NCI-H82 (cell line): ENCODE results near the gene ZNF763.
"Not testable (repeated sequence)": the region's sequence is repeated elsewhere in the genome, so short reads cannot be mapped to it uniquely, and the experiment has no call there.

Experiments
- DNase-seq: peaks from one replicate; lab custom pipeline; 2025; lab: John Stamatoyannopoulos, UW

The ZNF763 gene

DNA sequence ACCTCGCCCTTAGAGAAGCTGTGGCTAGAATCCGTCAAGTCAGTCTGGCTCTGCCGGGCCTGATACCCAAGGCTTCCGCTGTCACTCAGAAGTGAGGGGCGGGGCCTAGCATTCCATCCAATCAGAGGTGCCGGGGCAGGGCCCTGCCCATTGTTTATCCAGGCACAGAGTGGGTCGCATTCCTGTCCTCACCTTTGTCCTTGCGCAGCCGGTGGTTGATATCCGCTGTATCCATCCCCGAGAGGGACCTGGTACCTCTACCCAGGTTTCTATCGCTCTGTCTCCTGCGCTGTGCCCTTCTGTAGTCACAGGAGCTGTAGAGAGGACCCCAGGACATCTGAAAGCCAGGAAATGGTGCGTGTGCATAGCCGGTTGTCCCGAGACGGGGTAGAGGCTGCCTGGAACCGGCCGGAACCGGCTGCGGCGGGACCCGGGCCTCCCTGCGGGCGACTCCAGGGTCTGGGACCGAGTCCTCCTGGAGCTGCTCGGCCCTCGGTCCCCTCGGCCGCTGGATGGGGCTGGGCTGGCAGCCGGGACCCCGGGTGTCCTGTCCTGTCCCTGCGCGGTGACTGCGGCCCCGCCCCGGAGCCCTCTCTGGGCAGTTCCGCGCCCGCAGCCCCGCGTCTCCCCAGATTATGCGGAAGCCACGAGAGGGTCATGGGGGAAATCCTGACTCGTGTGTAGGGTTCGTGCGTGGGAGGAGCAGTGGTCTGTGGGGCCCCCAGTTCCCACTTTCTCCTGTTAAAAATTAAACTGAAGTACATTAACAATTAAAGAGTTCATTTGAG, at the start of gene ZNF763:
TSS of gene ZNF763 (plus strand) at position 183 of the 788 bp plus-strand sequence. CDS start at position 352, 169 bp downstream.
- DNase-seq = peak; percentile 82

DNA sequence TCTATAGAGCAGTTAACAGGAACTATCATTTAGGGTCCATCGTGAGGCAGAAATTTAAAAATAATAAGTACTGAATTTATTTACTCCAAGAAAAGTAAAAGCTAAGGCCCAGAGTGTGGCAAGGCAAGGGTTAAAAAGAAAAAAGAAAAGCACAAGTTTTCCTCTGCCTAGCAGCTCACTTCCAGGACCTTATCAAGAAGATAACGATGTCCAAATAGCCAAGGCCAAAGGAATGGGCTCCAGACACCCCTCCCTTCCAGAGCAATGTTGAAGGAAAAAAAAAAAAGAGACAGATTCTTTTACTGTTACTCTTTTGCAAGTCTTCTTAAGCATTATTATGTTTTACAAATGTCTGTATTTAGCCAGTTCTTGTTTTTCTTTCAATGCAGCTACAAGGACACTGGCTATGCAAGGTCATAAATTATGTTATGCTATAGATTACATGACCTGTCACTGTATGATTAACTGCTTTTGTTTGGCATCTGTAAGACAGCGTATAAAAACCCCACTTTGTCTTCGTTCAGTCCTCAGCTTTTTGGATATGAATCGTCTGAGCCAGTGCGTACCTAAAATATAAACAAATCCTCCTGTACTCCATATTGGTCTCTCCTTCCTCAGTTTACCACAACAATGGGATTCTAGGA, 42.9 kb upstream of the ZNF763 start:
- DNase-seq = no peak

DNA sequence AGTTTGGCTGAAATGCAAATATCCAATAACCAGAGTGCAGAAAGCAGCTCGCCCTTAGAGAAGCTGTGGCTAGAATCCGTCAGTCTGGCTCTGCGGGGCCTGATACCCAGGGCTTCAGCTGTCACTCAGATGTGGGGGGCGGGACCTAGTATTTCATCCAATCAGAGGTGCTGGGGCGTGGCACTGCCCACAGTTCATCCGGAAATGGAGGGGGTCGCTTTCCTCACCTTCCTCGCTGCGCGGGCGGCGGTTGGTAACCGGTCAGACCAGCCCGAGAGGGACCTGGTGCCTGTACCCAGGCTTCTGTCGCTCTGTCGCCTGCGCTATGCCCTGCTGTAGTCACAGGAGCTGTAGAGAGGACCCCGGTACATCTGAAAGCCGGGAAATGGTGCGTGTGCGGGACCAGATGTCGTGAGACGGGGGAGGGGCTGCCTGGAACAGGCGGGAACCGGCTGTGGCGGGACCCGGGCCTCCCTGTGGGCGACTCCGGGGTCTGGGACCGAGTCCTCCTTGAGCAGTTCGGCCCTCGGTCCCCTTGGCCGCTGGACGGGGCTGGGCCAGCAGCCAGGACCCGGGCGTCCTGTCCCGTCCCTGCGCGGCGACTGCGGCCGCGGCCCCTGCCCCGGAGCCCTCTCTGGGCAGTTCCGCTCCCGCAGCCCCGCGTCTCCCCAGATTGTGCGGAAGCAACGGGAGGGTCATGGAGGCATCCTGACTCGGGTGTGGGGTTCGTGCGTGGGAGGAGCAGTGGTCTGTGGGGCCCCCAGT, 39.8 kb upstream of the ZNF763 start, which contains the start of gene ZNF700:
TSS of gene ZNF700 (plus strand) at position 222 of the 765 bp plus-strand sequence. CDS start at position 326, 104 bp downstream.
- peak; percentile 95 for DNase-seq

DNA sequence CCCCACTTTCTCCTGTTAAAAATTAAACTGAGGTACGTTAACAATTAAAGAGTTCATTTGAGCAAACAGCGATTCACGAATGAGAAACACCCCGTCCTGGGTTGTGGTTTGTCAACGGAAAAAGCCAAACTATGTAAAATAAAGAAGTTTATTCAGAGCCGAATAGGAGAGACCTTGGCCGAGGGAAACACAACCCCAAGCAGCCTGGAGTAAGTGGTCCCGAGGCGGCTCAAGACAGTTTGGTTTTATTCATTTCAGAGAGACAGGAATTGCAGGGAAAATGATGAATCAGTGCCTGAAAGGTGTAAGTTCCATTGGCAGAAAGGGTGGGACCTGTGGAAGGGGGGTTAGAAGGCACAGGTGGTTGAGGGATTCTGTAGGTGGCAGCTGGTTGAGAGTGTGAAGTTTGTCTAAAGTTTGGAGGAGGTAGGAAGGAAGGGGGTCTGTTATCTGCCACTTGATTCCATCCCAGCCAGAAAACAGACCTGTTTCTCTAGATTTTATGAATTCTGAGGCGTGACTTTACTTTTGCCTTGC, 39.1 kb upstream of the ZNF763 start:
- not testable (repeated sequence) for DNase-seq

DNA sequence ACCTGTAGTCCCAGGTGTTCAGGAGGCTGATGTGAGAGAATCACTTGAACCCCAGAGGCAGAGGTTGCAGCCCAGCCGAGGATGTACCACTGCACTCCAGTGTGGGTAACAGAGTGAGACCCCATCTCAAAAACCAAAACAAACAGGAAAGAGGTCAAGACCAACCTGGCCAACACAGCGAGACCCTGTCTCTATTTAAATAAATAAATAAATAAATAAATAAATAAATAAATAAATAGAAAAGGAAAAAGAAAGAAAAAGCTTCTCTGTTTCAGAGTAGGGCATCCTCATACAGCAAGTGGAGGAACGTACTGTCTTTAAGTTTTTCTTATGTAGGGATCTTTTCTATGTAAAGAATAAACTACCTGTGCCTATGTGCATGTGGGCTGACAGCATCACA, 37.6 kb upstream of the ZNF763 start:
- DNase-seq = no peak

DNA sequence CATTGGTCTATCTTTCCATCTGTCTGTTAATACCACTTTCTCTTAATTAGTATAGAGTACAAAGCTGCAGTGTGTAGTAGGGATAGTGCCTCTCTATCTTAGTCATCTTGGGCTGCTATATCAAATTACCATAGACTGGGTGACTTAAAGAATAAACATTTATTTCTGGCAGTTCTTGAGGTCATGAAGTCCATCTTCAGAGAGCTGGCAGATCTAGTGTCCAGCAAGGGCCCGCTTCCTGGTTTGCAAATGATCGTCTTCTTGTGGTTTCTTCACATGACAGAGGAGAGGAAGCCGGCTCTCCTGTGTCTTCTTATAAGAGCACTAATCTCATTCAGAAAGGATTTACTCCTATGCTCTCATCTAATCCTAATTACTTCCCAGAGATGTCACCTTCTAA, 33.8 kb upstream of the ZNF763 start:
- peak; percentile 50 for DNase-seq

DNA sequence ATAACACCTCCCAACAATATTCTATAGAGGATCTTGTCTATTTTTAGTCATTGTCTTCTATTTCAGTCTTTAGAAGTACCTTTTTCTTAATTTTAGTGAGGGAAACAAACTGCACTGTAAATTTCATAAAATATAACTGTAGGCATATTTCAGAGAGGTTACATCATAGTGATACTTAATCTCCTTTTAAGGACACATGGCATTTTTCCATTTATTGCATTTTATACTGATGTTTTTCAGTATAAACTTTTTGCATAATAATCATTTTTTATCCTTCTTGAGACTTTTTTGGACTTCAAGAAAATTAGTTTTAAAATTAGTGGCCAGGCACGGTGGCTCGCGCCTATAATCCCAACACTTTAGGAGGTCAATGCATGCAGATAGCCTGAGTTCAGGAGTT, 33.3 kb upstream of the ZNF763 start:
- no peak for DNase-seq

DNA sequence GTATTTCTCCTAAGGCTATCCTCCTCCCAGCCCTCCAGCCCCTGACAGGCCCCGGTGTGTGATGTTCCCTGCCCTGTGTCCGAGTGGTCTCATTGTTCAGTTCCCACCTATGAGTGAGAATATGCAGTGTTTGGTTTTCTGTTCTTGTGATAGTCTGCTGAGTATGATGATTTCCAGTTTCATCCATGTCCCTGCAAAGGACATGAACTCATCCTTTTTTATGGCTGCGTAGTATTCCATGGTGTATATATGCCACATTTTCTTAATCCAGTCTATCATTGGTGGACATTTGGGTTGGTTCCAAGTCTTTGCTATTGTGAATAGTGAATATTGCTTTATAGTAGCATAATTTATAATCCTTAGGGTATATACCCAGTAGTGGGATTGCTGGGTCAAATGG, 29.0 kb upstream of the ZNF763 start:
- DNase-seq = not testable (repeated sequence)

DNA sequence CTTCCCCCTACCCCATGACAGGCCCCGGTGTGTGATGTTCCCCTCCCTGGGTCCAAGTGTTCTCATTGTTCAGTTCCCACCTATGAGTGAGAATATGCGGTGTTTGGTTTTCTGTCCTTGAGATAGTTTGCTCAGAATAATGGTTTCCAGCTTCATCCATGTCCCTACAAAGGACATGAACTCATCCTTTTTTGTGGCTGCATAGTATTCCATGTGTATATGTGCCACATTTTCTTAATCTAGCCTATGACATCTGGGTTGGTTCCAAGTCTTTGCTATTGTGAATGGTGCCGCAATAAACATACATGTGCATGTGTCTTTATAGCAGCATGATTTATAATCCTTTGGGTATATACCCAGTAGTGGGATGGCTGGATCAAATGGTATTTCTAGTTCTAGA, 26.5 kb upstream of the ZNF763 start:
- not testable (repeated sequence) for DNase-seq

DNA sequence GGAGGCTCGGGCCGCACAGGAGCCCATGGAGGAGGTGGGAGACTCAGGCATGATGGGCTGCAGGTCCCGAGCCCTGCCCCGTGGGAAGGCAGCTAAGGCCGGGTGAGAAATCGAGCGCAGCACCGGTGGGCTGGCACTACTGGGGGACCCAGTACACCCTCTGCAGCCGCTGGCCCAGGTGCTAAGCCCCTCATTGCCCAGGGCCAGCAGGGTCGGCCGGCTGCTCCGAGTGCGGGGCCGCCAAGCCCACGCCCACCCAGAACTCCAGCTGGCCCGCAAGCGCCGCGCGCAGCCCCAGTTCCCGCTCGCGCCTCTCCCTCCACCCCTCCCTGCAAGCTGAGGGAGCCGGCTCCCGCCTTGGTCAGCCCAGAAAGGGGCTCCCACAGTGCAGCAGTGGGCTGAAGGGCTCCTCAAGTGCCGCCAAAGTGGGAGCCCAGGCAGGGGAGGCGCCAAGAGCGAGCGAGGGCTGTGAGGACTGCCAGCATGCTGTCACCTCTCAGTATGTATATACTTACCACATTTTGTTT, 23.4 kb upstream of the ZNF763 start:
- not testable (repeated sequence) for DNase-seq

DNA sequence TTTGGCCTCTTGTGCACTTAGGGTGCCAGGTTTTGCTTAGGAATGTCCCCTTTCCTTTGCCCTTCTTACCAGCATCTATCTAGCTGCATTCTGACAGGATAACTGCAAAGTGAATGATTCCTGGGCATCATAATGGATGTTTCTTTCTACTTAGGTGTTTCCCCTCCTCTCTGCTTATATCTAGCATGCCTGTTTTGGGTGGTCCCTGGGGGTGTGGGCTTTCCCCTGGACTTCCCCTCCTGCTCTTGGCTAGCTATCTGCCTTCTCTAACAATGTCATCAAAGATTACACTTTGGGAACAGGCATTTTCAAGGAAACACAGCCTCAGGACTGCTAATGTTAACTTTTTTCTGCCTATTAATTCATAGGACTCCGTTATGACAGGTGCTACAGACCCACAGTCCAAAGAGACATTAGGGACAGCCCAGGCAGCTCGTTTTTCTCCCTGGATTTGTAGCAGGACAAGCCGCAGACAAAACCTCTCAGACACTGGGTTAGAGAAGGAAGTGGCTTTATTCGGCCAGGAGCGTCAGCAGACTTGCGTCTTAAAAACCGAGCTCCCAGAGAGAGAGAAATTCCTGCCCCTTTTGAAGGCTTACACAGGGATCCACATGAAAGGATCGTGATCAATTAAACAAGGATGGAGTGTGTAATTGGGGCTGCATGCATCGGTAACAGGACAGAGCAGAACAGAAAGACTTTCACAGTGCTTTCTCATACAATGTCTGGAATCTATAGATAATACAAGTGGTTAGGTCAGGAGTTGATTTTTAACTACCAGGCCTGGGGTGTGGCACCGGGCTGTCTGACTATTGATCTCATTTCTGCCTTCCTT, 22.6 kb upstream of the ZNF763 start:
- no peak for DNase-seq

DNA sequence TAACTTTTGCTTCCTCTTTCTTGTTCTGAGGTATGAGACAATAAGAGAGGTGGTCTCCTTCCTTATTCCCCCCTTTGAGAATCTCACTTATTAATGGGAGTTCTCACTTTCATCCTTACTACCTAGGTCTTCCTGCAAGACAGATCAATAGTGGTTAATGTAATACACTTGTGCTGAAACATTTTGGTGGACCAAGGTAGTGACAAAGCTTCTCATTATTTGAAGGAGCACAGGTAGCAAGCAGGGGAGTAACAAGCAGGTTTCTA, 22.1 kb upstream of the ZNF763 start:
- no peak for DNase-seq

DNA sequence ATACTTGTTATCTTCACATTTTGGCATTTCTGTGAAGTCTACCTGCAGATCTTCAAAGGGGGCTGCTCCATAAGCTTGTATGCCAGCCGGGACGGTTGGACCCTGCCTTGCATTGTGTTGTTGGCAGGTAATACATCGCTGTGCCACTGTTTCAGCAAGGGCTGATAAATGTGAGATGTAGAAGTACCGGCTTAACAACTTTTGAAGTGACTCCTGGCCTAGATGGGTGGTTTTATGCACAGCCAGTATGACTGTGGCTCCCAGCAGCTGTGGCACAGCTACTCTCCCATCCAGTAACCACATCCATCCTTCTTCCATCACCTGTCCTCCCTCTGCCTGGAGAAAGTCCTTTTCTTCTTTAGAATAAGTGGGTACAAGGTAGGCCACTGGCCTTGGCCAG, 20.2 kb upstream of the ZNF763 start:
- no peak for DNase-seq

DNA sequence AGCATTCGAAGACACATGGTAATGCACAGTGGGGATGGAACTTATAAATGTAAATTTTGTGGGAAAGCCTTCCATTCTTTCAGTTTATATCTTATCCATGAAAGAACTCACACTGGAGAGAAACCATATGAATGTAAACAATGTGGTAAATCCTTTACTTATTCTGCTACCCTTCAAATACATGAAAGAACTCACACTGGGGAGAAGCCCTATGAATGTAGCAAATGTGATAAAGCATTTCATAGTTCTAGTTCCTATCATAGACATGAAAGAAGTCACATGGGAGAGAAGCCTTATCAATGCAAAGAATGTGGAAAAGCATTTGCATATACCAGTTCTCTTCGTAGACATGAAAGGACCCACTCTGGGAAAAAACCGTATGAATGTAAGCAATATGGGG, 16.2 kb upstream of the ZNF763 start:
- DNase-seq = no peak

DNA sequence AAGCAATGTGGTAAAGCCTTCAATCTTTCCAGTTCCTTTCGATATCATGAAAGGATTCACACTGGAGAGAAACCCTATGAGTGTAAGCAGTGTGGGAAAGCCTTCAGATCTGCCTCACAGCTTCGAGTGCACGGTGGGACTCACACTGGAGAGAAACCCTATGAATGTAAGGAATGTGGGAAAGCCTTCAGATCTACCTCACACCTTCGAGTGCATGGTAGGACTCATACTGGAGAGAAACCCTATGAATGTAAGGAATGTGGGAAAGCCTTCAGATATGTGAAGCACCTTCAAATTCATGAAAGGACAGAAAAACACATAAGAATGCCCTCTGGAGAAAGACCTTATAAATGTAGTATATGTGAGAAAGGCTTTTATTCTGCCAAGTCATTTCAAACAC, 15.6 kb upstream of the ZNF763 start:
- DNase-seq = no peak

DNA sequence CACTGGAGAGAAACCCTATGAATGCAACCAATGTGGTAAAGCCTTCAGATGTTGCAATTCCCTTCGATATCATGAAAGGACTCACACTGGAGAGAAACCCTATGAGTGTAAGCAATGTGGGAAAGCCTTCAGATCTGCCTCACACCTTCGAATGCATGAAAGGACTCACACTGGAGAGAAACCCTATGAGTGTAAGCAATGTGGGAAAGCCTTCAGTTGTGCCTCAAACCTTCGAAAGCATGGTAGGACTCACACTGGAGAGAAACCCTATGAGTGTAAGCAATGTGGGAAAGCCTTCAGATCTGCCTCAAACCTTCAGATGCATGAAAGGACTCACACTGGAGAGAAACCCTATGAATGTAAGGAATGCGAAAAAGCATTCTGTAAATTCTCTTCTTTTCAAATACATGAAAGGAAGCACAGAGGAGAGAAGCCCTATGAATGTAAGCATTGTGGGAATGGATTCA, 15.2 kb upstream of the ZNF763 start:
- DNase-seq = not testable (repeated sequence)

DNA sequence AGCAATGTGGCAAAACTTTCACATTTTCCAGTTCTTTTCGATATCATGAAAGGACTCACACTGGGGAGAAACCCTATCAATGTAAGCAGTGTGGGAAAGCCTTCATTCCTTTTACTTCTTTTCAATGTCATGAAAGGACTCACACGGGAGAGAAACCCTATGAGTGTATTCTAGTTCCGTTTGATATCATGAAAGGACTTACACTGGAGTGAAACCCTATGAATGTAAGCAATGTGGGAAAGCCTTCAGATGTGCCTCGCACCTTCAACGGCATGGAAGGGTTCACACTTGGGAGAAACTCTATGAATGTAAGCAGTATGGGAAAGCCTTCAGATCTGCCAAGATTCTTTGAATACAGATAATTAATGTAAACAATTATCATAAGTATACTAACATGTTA, 14.5 kb upstream of the ZNF763 start:
- DNase-seq = no peak

DNA sequence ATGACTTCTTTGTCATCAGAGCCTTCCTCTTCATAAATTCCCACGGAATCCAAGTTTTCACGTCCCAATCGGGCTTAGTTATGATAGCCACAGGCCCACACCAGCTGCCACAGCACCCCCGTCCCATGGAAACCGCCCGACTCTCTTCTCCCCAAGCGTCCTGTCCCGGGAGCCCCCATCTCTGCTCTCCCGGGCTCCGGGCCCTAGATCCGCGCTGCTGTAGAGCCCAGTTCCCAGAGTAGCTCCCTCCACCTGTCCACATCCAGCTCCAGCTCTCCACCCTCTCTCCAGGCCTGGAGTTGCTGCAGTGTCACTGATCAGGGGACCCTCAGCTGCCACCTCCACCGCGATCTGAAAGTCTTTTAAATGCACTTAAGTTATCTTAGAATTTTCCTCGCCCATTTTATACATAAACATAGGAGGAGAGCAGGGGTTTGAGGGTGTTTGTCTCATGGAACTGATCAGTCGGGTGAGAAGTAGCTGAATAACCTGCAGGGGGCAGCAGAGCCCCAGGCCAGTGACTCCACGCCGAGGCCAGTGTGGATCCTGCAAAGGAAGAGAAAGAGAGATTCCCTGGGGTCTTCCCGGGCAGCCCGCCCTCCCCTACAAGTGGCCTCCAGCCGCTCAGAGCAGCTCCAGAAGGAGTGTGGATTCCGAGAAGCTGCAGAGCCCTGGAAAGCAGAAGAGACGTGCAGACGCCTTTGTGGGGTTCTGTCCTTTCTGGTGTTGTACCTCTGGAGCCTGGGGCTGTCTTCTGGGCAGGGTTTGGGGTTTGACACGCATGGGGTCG, 1.1 kb upstream of the ZNF763 start:
- peak; percentile 79 for DNase-seq

DNA sequence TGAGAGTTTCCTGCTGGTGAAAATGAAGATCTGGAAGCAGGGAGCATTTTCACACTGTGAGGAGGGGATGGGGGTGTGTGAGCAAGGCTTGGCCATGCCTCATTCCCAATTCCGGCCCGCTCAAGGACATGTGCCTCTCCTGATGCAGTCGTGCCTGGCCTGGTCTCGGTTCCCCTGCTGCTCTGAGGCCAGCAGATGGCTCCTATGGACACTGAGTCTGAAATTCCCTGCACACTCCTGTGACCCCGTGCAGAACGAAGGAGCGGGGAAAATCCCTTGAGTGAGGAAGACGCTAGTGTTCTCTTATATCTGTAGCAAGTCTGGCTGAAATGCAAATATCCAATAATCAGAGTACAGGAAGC, 363 bp upstream of the ZNF763 start:
- no peak for DNase-seq

DNA sequence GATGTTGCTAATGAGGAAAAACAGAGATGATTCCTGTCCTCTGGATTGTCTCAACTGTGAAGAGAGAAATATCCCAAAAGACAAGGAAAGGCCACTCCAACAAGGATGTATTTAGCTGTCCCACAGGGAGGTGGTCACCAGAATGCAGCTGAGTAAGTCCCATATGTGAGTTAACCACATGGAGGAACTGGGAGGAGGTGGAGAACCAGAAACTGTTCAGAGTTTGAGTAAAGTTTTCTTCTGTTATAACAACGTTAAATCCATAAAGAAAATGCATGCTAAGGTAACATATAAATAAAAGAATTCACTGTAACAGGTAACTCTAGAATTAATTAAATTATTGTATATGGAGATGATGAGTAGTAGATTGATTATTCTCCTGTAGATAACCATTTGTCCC, 5.3 kb downstream of the ZNF763 start:
- DNase-seq = no peak

DNA sequence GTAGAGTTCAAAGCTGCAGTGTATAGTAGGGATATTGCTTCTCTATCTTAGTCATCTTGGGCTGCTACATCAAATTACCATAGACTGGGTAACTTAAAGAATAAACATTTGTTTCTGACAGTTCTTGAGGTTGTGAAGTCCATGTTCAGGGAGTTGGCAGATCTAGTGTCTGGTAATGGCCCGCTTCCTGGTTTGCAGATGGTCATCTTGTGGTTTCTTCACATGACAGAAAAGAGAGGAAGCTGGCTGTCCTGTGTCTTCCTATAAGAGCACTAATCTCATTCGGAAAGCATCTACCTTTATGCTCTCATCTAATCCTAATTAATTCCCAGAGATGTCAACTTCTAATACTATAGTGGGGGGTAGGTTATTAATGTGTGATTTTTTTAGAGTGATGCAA, 6.2 kb downstream of the ZNF763 start:
- DNase-seq = no peak
